ENCODE results near the gene LYPD6. TPM values are rescaled to one million over a fixed set of nuclear protein-coding genes. Genes with fewer than 3 reads are reported as not detected.

The LYPD6 gene
- total RNA-seq, 1 donor from 2014 or later, result 10.0 TPM

DNA sequence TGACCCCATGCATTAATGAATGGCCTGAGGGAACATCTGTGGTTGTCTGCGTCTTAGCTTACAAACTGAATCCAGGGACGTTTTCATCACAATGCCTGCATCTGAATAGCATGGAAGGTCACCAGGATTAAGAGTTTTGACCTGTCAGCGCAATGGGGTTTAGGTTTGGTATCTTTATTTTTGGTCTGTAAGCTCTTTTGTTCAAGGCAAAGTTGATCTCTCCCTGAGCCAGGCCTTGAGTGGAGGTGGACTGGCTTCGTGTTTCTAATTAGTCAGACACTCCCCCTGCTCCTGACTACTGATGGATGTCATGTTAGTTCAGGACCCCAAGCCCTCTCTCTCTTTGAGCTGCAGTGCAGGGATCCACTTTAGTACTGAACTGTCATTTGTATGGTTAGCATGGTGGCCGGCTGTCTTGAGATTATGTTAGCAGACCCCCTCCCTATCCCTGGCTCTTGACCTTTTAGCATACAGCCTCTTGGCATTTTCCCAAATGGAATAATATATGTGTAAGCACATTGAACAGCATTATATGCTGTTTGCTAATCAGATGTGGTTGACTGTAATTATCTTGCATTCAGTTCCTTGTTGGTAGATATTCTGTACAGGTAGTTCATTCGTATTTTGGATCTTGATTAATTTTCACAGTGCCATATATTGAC is 59.2 kb downstream of the LYPD6 start:
- intact Hi-C loops (cut with DNase I), result no loop called here
- DNase-seq (ENCODE audit: low spot score) (no peak), ATAC-seq (no peak)

DNA sequence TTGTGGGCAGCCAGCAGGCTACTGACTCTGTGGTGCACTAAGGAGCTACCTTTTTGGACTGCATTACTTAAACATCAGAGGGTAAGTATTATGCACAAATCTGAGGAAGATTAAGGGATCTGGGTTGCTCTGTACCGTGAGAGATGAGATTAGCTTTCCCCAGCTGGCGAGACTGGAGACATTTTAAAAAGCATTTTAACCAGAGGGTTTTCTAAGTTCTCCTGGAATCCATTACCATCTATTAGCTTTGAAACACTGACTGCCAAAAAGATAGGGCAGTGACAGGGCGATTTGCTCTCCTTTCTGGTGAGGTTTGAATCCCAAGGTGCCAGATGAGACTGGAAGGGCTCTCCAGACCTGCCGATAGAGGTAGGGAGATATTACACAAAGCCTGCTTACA is 63.2 kb downstream of the LYPD6 start:
- intact Hi-C loops (cut with DNase I), result no loop called here
- ATAC-seq, result no peak
- DNase-seq (ENCODE audit: low spot score), result no peak

DNA sequence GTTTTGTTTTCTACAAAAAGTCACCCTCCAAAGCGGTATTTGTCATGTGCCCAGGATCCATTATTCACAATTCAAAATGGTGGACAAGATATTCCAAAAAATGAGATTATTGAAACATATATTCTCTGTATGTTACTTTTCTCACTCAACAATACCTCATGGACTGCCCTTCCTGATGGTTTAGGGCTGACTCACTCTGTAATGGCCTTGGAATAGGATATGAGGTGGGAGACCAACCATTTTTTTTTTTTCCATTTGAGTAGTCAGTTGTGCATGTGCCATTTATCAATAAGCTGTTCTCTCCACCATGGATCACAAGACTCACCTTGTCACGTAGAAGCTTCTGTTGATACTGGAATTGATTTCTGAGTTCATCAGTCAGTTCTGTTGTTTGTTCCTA is 64.5 kb downstream of the LYPD6 start:
- intact Hi-C loops (cut with DNase I), result no loop called here
- DNase-seq (ENCODE audit: low spot score) (no peak), ATAC-seq (no peak)

DNA sequence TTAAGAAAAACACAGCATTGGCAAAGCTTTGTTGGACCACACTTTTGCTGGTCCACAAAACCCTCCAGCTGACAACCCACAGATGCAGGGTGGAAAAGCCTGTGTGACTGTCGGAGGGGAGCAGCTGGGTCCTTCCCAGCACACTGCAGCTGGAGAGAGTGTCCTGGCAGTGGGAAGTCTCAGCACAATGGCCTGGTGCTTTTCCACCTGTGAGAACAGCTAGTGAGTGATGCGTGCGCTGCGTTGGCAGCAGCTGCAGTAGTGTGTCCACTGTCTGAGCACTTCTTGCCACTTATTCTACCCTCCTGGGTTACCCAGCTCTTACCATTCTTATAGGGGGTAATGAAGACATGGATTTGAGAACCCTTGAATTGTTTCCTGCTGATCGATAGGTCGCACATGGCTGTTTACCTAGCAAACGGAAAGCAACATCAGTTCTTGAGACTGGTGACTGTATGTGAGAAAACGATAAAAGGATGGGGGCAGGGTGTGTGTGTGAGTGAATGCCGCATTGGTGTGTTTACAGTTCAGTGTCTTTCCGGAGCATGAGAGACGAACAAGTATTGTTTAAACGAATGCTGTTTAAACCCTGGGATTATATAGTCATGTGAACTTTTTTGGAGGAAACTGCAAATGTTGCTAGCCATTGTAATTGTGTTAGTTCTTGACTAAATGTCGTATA is 69.7 kb downstream of the LYPD6 start:
- no peak for DNase-seq (ENCODE audit: low spot score)
- intact Hi-C loops (cut with DNase I), result no loop called here
- ATAC-seq, result no peak

DNA sequence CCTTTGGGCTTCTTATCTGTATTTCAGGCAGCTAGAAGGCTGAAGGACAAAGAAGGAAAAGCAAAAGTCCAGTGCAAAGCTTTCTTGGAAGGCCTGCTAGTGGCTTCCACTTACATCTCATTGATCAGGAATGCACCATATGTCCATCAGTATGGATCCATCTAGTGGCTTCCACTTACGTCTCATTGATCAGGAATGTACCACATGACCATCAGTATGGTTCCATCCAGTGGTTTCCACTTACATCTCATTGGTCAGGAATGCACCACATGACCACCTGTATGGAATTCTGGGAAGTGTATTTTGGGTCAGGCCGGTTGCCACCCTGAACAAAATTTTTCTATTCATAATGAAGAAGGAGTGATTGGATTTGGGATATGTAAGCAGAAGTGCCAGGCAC is 70.6 kb downstream of the LYPD6 start:
- intact Hi-C loops (cut with DNase I), result no loop called here
- DNase-seq (ENCODE audit: low spot score), result no peak
- no peak for ATAC-seq

DNA sequence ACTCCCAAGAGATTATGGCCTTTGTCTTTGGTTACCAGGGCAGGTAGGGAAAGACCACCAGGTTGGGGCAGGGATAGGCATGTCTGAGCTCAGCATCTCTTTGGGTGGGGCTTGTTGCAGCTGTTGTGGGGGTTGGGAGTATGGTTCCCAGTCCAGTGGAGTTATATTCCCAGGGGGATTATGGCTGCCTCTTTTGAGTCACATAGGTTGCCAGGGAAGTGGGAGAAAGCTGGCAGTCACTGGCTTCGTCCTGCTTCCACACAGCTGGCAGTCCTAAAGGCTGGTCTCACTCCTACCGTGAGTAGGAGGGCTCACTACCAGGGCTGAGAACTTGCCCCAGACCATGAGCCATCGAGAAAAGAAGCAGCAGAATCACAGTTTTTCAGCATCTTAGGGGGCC is 79.1 kb downstream of the LYPD6 start:
- no peak for ATAC-seq
- intact Hi-C loops (cut with DNase I), result no loop called here

DNA sequence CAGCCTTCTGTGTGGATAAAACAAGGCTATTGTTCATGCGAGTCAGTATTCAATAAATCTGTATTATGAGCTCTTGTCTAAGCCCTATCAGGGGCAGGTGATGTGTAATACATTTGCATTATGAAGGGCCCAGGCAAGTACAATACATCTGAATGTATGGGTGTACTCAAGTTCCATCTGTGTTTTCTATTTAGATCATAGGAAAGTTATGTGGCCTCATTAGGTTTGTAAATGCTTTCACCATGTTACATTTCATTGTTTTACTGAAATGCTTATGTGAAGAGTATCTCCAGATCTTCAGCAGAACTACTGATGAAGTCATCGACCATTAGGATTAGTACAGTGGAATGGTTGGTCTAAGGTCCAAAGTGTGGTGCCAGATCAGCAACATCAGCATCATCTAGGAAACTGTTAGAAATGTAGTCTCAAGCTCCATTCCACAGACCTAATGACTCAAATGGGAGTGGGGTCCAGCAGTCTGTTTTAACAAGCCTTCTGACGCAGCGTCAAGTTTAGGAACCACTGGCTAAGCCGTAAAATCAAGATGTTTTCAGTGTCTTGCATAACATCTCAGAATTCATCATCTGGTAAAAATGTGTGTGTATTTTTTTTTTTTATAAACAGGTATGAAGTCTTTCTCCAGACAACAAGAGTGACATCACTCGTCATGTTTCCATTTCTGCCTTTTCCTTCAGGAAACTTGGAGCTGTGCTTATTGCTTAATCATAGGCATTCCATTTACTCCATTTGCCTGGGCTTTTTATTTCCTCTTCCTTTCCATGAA is 80.5 kb downstream of the LYPD6 start:
- intact Hi-C loops (cut with DNase I), result no loop called here
- no peak for DNase-seq (ENCODE audit: low spot score)
- ATAC-seq, result no peak

More for the DNA sequence above, 79.1 kb downstream of the LYPD6 start:
- DNase-seq (ENCODE audit: low spot score), result no peak

DNA sequence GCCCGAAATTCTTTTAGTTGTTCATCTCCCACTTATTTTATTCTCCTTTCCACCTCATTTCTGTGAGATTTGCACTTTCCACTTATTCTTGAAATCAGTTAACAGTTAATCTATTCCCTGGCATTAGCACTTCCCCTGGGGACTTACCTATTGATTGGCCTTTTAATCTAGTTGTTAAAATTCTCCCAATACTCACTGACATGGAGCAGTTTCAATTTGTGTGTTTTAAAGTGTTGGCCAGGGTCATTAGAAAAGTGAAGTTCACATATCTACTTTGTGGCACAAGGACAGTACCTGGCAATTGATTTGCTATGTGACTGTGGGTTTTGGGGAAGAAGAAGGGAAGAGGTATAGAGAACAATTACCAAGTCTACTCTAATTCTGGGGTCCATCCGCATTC is 83.1 kb downstream of the LYPD6 start:
- DNase-seq (ENCODE audit: low spot score) (no peak), ATAC-seq (no peak)
- intact Hi-C loops (cut with DNase I), result no loop called here

DNA sequence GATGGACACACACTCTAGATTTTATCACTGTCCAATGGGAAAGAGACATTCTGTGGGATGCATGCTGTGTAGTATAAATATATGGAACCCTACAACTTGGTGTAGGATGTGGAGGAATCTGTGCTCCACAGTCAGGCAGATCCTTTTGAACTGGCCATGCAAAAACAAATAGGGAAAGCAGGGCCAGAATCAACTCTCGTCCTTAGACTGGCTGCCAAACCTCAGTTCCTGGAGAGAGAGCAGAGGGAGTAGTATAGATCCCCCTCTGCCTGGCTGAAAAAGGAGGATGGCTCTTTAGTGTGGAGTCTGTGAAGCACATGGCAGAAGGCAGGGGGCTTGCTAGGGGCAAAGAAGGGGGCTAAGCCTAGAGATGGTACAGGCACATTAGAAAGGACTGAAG is 84.7 kb downstream of the LYPD6 start:
- no peak for ATAC-seq
- intact Hi-C loops (cut with DNase I), result no loop called here
- no peak for DNase-seq (ENCODE audit: low spot score)

DNA sequence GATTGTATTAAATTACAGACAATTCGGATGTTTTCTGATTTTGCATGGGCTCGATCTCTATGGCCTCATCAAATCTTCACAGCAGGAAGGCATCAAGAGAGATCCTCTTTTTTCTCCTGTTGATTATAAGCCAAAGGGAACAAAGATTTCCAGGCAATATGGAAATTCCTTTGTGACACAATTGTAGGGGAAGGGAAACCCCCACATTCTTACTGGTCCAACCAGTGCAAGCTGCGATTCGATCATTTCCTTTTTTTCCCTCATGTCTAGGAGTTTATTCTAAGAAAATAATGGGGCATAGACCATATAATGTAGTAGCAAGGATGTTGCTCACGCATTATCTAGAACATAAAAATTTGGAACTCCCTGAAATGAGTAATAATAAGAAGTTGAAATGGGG is 87.7 kb downstream of the LYPD6 start:
- intact Hi-C loops (cut with DNase I), result no loop called here

DNA sequence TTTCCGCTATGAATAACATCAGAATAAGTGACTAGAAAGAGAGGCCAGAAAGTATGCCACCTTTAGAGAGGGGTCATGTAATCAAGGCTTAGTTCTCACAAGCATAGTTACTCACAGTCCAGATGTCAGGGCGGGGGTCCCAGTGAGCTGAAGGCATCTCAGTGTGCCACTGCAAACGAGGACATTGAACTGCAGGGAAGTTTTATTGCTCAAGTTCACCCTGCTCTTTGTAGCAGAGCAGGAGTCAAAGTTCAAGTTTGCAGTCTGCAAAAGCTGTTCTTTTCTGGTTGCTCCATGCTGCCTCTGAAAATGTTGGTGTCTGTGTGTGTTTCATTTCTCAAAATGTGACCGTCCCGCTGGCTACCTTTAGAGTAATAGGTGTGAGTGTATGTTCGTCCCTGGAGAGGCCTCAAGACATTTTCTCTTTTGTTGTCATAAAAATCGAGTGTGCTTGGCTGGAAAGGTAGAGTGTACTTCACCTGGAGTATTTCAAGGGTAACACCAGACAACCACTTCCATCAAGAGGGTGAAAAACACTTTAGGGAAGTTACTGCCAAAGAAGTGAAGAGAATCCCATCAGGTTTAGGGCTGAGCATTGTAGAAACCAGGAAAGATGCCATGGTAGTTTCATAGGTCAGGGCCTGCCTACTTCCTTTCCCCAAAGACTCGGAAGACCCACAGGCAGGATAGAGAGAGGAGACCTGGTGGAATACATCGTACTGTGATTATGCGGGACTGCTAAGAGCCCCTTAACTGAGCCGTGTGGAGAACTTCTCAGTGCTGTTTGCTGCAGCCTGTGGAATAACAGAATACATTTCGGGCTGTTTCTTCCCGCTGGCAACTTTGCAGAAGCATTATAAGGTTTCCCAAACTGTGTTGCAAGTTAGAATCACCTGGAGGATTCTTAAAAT is 89.9 kb downstream of the LYPD6 start:
- ATAC-seq (no peak), DNase-seq (ENCODE audit: low spot score) (no peak)

More for the DNA sequence above, 87.7 kb downstream of the LYPD6 start:
- DNase-seq (ENCODE audit: low spot score), result no peak
- ATAC-seq, result no peak

DNA sequence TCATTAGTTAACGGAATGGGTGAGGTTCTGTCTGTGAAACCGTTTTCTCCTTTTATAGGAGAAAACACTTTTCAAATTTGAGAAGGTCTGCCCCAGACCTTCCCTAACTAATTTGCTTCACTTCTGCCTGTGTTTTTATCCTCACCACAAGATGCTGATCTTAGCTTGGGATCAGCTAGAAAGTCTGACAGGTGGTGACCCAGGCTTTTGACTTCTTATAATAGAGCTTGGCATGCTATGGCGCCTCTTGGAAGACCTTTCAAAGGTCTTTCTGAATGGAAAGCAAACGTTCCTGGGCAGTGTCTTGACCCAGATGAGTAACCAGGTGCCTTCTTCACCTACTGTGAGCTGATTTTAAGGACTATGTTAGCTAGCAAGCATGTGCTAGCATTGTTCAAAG is 91.4 kb downstream of the LYPD6 start:
- intact Hi-C loops (cut with DNase I), result no loop called here

More for the DNA sequence above, 89.9 kb downstream of the LYPD6 start:
- intact Hi-C loops (cut with DNase I), result no loop called here

DNA sequence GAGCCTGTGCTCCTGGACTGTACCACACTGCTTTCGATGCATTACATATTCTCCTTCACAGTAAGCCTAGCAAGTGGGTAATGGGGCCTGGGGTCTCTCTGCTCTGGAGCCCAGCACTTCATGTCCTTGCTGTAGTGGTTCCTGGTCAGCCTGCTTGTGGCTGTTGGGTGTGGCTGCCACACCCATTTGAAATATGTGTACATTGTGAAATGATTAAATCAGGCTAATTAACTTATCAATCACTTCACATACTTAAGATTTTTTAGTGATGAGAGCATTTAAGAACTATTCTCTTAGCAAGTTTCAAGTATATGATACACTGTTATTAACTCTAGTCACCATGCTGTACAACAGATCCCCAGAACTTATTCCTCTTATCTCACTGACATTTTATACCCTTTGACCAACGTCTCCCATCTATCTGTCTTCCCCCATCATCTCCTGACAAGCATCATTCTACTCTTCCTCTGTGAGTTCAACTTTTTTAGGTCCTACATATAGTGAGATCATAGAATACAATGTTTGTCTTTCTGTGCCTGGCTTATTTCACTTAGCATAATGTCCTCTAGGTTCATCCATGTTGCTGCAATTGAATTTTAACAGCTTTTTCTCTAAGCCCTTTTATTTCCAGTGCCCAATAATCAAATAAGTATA is 92.1 kb downstream of the LYPD6 start:
- no peak for ATAC-seq
- no peak for DNase-seq (ENCODE audit: low spot score)
- intact Hi-C loops (cut with DNase I), result no loop called here

More for the DNA sequence above, 91.4 kb downstream of the LYPD6 start:
- DNase-seq (ENCODE audit: low spot score) (no peak), ATAC-seq (no peak)

DNA sequence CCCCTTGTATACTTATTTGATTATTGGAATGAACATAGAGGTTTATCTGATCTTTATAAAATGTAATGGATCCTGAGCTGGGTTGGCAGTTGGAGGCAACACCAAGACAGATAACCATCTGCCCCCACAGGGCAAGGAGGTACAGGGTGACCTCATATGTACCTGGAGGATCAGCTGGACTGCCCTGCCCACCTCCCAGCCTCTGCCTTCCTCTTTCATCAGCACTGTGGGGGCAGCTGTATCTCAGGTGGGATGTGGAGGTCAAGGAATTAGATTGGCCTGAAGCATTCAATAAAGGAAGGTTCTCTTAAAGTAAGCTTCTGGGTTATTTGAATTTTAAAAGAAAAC is 92.6 kb downstream of the LYPD6 start:
- no peak for DNase-seq (ENCODE audit: low spot score)
- intact Hi-C loops (cut with DNase I), result no loop called here
- no peak for ATAC-seq

DNA sequence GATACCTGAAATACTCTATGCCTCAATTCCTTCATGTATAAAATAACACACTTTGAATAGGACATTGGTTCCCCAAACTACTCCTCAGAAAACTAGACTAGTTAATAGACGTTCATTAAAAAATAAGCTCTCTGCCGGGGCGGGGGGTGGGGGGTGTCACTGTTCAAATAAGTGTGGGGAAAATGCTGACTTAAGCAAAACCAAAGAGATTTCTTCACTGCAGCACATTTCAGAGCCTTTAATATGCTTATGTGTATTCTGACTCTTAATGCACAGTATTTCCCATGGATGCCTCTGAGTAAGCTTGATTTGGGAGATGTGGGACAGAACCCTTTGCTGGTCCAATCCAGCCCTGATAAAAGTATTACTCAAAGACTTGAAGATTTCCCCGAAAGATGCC is 93.2 kb downstream of the LYPD6 start:
- no peak for DNase-seq (ENCODE audit: low spot score)
- ATAC-seq, result no peak
- intact Hi-C loops (cut with DNase I), result no loop called here

DNA sequence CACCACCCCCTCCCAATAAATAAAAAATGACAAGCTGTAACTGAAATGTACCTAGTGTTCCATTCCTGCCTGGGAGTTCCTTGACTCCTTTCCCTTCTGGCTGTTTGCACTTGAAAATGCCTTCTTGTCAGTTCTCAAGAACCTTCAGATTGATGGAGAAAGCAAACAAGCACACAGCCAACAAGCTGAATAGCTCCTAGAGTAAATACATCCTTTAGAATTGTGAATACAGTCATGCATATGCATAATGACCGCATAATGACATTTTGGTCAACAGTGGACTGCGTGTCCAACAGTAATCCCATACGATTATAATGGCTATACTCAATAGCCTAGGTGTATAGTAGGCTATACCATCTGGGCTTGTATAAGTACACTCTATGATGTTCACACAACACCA is 97.0 kb downstream of the LYPD6 start:
- intact Hi-C loops (cut with DNase I), result no loop called here
- no peak for ATAC-seq
- no peak for DNase-seq (ENCODE audit: low spot score)

DNA sequence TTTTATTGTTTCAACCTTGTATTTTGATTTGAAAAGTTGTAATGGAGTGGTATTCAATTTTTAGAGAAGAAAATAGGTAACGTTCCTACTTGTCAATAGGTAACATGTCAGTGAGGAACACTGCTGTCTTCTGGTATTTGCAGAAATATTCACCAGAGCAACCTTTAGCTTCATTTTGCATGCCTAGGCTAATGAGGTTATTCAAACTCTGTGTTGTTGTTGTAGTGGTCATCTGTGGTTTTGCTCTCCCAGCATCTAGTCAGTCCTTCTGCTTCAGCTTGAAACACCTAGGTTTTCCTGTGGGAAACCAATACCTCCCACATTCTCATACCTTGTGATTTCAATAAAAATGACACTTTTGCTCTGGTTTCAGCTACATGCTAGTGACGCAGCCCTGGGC is 98.4 kb downstream of the LYPD6 start:
- intact Hi-C loops (cut with DNase I), result no loop called here
- no peak for ATAC-seq
- DNase-seq (ENCODE audit: low spot score), result no peak

DNA sequence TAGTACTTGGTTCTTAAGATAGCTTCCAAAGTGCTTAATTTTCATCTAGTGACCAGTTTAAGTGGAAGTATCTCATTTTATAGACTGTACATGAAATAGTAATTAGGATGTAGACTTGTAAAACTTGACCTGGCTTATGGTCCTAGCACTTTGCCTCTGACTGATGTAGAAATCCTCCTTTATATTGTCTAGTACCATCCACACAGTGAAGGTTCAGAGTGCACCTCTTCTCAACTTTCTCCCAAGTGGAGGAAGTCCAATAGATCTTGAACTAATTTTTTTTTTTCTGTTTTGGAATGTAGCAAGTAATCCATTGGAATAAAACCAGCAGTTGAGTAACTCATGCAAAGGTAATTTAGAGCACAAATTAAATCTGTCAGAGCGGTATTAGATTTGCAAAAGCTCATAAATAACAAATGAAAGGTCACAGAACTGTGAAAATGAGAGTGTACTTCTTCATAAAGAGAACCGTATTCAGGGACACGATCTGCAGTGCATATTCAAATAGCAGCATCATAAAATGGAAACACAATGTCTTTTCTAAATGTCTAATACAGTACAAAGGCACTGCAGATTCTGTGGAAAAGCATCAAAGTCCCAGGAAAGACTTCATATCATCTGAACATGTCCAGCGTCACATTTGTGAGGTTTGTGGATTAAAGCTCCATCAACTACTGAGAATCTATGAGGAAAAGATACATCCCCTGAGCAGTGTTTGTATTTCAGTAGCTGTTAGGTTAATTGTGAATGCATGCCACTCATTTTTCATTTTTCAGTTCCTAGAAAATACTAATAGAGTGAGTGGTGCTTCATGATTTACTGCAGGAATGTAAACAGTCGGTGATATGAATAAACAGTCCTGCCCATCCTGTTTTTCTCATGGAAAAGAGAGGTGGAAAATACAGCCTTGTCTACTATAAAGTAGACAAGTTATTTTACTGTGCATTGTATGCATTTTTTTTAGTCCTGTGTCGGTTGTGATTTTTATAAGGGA is 100.7 kb downstream of the LYPD6 start:
- no peak for DNase-seq (ENCODE audit: low spot score)
- intact Hi-C loops (cut with DNase I), result no loop called here
- no peak for ATAC-seq

All from sciatic nerve (tissue), 2 donors.